NOMO-1 treated with dmso at 0.1 percent for 144 hours (cell line): ENCODE results near the gene PAQR7.
A peak's percentile ranks its signal among the peaks of the same experiment; 100 is the strongest.

Source experiments
- DNase-seq: peaks from one replicate; lab custom pipeline; 2025; ENCODE audit not compliant: unreplicated experiment; lab: John Stamatoyannopoulos, UW

The PAQR7 gene

DNA sequence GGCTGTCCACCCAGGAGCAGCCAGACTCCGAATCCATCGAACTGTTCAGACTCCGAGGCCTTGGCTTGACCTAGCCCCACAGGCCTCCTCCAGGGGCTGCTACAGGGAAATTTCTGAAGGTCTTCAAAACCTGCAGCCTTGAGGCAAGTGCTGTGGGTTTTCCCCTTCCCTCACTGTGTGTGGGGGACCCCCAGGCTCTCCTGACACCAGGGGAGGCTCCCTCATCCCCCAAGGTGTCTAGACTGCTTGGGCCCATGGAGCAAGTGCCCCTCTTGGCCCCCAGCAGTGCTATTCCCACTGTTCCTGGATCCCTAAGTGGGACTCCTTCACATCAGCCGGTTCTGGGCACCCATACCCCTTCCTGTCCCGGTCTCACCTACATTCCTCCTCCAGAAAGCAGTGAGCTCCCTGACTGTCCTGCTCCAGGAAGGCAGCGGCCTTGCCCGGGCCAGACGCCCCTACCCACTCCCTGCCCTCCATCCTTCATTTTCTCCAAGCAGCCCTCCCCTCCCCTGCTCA lies 814 bp downstream of the PAQR7 start:
- no peak for DNase-seq

DNA sequence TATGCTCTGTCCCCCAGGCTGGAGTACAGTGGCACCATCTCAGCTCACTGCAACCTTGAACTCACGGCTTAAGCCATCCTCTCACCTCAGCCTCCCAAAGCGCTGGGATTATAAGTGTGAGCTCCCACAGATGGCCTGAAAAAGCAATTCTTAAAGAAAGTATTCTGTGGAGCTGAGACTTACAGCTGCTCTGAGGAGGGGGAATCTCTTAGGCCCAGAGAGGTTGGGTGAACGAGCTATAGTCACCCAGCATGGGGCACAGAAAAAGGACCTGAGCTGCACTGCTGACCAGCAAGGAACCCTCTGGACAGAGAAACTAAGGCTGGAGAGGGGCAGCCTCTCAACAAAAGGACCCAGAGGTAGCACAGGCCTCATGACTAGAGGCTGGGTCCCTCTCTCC lies 1.3 kb downstream of the PAQR7 start:
- DNase-seq, result no peak

DNA sequence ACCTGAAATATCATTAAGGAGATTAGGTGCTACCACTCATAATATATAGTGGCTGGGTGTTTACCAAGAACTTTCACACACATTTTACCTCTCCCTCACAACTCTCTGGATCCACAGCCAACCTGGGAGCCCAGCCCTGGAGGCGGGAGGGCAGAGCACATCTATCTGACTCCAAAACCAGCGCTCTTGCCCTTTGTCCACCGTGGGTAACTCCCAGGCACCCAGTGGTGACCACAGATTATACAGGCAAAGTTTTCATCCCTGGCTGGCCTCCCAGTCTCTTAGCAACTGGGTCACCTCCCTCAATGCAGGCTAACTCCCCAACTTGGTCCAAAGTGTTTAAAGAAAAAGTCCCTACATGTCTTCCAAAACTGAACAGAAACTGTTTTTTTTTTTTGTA lies 2.4 kb downstream of the PAQR7 start:
- DNase-seq, result no peak

DNA sequence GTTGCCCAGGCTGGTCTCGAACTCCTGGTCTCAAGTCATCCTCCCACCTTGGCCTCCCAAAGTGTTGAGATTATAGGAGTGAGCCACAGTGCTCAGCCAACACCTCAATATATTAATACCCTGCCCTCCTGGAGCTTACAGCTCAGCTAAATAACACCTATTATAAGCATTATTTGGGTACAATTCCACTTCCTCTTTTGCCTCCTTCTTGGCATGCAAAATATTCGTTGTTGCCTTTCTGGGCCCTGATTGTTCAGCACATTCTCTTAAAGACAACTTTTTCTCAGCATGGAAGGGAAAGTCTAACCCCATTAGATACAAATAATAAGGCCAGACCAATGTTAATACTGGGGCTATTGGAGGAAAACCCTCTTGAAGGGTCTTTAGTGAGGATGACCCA lies 2.8 kb downstream of the PAQR7 start:
- DNase-seq, result no peak

DNA sequence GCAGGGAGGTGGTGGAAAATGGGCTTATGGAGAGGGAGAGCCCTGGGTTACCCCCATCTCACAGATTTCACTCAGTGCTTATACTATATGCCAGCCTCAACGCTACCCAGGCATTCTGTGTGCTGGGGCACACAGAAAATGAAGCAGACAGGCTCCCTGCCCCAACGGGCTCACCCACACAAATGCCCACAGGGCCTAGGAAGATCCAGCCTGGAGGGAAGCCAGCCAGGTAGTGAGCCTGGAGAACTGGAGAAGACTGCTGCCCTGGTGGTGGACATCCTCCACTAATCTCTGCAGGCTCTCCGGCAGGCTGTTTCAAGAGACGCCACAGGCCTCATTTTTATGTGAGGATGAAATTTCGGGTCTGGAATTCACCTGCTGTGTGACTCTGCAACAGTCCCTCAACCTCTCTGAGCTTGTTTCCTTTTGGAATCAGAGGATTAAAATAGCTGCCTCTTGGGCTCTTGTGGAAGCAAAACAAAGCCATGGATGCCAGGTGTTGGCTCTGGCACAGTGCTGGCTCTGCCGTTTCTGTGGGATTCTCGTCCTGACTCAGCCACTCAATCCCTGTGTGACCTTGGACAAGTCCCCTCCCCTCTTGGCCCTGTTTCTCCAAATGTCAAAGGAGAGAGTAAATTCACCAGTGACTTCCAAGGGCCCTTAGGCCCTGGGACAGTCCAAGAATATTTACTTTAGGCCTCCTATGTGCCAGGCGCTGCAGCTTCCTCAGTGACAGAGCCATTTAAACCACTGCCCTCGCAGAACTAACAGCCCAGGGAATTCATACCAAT lies 3.6 kb downstream of the PAQR7 start:
- no peak for DNase-seq

DNA sequence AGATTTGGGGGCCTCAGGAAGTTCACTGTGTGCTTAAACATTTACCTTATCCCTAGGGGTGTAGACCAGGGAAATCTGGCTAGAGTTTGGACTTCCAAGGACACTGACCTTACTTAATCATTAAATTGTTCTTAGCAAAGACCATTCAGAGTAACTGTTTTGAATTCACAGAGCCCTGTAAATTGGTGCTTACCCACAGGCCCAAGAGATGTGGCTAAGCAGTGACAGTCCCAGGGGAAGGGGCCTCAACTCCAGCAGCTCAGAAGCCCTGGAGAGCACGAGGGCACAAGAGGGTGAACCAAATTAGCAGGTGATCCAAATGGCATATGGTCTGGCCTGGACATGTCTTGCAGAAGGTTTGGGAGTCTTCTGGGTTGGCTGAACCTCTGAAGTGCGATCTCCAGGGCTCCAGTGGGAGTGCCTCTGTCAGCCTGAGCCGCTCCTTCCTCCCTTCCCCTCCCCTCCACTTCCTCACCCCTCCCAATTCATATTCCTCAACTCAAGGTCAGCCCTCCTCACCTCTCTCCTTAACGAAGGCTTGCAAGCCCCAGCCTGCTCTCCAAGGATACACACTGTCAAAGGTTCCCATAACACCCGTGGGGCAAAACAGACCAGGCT lies 4.3 kb downstream of the PAQR7 start:
- no peak for DNase-seq

DNA sequence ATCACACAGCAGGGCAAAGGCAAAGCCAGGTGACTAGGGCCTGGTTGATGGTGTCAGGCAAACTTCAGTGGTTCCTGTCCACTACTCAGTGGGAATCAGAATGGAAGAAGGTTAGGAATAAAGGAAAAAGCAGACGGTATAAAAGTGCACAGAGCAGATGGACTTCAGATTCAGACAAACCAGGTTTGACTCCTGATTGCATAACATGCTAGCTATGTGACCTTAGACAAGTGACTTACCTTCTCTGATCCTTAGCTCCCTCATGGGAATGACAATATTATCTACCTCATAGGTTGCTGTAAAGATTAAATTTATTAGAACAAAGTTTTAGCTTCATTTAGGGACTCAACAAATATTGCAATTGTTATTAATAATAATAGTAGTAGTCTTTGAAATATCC lies 4.9 kb downstream of the PAQR7 start:
- no peak for DNase-seq

DNA sequence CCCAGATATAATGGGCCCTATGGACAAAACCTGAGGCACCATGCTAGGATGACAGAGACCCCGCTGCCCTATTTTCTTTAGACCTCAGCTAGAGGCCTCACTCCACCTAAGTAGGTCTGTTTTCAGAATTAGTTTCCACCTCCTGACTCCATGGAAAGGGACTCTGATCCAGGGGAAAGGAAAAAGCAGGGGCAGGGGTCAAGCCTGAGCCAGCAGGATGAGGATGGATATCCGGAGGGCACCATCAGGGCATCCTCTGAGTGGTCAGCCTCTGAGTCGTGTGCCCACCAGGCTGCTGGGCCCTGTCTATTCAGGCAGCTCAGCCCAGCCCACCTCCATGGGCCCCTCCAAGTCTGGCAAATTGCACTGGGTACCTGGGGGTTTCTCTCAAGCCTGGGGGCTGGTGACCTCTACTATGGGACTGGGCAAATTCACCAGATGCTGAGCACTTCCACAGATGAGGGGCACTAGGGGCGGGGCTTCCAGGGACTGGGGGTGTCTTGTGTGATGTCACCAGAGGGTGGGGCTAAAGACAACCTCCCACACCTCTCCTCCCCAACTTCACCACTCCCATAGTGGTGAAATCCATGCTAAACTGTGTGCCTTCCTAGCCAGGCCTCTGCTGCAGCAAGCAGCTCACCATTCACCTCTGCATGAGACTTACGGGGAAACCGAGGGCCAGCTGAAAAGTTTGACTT lies 5.5 kb downstream of the PAQR7 start:
- DNase-seq, result no peak

DNA sequence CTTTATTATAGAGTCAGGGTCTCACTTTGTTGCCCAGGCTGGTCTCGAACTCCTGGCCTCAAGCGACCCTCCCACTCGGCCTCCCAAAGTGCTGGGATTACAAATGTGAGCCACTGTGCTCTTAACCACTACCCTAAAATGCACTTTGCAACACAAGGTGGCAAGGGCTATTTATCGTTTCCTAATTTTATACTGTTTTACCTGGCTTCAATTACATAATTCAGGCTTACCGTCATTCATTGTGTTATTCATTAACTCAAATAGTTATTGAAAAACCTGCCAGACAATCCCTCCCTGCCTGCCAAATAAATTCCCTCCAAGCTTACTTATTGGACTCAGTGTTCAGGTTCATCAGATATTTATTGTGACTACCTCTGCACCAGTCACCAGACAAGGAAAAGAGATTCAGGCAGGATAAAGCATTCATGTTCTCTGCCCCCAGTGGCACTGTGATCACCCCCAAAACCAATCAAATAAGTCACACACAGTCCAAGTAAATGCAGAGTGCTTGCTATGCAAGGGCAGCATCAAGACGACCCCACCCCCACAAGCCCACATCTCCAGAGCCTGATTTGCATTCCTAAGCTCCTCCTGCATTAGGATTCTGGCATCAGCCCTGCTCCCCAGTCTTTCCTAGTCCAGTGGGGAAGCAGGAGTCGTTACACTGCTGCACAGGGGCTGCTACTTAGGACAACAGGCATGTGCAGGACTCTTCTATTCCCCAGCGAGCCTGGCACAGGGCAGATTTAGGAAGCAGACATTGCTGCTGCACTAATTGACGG lies 8.1 kb downstream of the PAQR7 start:
- DNase-seq, result no peak

DNA sequence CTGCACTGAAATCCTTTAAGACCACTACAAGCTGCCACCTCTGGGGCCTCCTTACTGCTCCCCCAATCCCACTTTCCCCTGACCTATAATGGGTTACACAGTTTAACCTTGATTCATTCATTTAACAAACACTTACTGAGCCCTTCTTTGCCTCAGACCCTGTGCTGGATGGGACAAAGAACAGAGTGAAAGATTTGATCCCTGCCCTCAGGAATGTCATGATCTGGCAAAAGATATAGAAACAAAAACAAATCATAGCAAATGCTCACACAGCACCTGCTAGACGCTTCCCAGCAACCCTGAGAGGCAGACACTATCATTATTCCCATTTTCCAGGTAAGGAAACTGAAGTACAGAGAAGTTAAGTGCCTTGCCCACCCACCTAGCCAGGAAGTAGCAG lies 9.2 kb downstream of the PAQR7 start:
- no peak for DNase-seq

DNA sequence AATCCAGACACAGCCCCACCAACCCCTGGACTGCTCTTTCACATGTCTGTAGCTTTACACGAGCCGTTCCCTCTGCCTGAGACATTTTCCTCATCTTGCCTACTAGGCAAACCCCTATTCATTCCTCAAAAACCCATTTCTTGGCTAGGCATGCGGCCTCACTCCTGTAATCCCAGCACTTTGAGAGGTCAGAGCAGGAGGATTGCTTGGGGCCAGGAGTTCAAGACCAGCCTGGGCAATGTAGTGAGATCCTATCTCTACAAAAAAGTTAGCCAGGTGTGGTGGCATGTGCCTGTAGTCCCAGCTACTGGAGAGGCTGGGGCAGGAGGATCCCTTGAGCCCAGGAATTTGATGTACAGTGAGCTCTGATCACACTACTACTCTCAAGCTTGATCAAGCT lies 11.1 kb downstream of the PAQR7 start:
- DNase-seq, result no peak

DNA sequence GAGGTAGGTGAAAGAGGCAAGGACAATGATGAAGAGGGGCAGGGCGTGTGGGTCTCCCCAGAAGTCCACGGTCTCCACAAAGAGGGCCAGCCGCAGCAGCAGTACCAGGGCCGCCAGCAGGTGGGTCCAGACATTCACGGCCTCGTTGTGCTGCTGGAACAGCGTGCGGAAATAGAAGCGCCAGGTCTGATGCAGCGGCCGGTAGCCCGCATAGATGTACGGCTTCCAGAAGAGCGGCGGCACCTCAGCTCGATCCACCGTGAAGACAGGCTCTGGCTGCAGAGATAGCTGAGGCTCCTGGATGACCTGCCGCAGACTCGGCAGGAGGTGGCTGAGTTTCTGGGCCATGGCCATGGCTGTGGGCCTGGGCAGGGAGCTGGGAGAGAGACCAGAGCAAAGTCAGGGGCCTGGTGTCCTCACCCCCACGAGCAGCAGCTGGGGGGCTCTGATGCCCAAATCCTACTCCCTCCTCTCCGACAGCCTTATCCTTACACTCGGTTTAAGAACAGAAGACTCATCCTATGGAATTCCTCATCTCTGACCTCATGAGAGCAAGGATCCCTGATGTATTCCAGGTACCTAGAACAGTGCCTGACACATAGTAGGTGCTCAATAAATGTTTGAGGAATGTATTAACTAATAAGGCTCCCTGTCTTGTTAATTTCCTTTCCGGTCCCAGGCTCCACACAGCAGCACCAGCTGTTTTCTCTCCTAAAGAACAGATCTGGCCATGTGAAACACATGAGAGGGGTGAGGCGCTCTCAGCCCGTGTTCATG lies 11.8 kb downstream of the PAQR7 start:
- no peak for DNase-seq

DNA sequence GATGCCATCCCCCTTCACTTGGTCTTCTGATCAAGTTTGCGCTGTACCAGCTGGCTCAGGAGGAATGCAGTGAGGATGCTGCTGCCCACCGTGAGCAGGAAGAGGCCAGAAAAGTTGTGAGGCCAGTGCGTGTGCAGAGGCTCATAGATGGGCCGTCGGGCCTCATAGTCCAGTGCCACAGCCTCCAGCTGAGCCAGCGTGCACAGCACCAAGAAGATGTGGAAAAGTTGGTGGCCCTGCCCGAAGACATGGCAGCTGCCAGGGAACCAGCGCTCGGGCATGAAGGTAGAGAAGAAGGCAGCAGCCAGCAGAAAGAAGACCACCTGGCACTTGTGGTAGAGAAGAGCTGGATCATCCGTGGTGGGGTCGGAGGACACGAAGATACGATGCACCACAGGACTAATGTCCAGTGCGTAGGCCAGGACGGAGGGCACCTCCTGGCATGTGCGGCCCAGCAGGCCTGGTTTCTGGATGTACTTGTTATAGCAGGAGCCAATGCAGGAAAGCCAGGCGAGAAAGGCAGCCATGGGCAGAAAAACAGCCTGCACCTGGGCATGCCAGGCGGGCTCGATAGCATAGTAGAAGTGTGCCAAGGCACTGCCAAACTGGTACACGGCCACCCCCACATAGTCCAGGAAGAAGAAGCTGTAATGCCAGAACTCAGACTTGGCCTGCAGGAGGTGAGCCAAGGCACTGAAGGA lies 12.6 kb downstream of the PAQR7 start:
- no peak for DNase-seq

DNA sequence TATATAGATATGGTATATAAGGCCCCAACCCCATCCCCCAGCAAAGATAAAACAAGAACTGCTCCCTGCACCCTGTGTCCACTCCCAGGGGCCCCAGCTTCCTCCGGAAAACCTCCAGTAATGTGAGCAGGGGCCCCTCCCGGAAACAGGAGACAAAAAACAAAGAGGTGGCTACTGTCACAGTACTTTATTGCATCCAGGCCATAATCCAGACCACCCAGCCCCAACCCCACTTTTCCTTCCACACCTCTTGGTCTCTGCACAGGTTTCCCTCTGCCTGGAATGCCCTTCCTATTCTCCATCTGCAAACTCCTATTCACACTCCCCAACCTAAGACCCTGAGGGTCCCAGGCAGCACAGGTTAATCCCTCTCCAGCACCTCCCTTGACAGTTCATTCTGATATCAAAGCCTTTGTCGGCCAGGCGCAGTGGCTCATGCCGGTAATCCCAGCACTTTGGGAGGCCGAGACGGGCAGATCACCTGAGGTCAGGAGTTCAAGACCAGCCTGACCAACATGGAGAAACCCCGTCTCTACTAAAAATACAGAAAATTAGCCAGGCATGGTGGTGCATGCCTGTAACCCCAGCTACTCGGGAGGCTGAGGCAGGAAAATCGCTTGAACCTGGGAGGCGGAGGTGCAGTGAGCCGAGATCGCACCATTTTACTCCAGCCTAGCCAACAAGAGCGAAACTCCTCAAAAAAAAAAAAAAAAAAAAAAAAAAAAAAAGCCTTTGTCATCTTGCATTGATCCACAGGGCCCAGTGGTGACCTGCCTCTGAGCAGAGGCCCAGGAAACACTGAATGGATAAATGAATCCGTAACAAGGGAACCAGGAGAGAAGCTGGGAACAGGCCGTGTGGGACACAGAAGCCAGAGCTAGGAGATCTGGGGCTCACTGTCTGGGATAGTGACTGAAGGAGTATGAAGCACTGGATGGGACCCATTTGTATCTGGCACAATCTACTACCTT lies 13.9 kb downstream of the PAQR7 start:
- DNase-seq, result peak; percentile 72

DNA sequence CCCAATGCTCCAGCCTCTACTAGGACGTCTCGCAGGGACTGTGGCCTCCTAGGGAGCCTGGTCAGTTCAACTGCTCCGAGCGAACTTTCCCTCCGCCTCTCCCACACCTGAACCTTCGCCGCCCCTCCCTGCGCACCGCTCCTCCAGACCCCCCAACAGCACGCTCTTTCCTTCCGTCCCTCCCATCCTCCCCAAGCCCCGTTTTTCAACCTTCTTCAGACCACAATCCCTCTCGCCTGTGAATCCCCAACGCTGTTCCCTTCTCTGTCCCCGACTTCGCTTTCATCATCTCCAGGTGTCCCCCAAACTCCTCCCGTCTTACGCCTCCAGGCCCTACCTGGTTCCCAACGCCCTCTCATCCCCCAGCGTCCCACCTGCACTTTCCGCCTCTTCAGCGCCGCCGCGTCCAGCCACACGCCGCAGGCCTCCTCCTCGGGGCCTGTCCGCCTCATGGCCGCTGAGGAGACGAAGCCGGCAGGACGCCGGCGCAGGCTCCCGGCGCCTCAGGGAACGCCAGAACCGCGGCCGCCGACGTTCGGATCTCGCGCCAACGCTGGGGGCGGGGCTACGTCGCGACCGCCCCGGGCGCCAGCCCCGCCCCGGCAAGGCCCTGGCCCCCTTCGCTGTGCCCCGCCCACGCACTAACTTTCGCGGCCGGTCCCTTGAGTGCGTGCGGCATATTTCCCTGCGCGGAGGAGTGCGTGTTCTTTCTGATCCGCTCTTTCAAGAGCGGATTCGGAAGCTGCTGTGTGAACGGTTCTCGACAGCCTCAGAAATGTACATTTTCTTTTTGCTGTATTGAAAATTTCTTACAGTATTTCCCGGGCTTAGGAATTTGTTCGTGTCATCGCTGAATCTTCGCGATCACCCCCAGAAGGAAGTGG lies 16.4 kb downstream of the PAQR7 start, which contains the start of gene AUNIP:
Gene AUNIP (minus strand): TSS at position 552 of the 884 bp plus-strand sequence. CDS start 100 bp downstream, at position 452.
- peak; percentile 88 for DNase-seq

DNA sequence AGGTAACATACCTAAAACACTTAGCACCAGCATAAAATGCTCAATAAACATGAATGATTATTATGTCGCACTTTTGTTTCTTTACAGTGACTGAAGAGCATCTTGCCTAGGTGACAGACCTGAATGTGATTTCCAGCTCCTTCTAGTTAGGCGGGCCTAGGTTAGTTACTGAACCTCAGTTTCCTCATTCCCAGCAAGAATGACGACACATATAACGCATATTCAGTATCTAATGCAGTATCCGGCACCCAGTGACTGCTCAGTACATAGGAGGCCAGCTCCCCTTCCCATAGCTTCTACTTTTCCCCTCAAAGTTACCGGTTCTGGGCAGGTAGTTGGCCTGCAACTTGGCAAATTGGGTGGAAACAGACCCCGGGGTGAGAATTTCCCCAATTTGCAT lies 17.0 kb downstream of the PAQR7 start:
- no peak for DNase-seq

DNA sequence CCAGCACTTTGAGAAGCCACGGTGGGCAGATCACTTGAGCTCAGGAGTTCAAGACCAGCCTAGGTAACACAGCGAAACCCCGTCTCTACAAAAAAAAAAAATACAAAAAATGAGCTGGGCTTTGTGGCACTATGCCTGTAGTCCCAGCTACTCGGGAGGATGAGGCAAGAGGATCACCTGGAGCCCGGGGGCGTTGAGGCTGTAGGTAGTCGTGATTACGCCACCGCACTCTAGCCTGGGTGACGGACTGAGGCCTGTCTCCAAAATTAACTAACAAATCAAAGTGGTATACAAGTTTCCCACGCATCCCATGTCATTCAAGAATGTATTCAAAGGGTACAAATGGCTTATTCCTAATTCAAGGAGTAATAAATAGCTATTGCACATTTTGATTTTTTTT lies 18.7 kb downstream of the PAQR7 start:
- DNase-seq, result no peak

DNA sequence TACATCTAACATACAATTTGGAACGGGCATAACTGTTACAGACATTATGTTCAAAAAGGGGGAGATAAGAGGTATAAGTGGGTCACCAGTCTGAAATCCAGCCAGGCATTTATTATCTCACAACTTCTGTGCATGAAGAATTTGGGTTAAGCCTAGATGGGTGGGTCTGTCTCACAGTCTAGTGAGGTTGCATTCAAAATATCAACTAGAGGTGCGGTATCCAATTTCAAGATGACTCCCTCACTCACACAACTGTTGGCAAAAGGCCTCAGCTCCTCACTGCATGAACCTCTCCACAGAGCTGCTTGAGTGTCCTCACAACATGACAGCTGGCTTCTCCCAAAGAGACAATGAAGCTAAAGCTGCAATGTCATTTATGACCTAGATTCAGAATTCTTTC lies 21.0 kb downstream of the PAQR7 start:
- no peak for DNase-seq
